HFF-Myc (cell line): ENCODE results near the gene IFI27.

Experiments used
- DNase-seq: peaks from one replicate; pipeline ENCODE4 v3.0.0-alpha.2; 2011; ENCODE audit warnings: low read depth; ENCODE audit errors: extremely low read depth
- H3K4me3 ChIP-seq: replicated peaks from 2 replicates; pipeline ENCODE4 v1.5.1; 2011; ENCODE audit warnings: low read depth, mild to moderate bottlenecking, control low read depth, low read length
- CTCF ChIP-seq: IDR thresholded peaks from 2 replicates; pipeline ENCODE4 v1.5.1; 2012; ENCODE audit warnings: mild to moderate bottlenecking, low read depth, low read length, control low read depth; ENCODE audit errors: missing control alignments

The IFI27 gene

GRCh38 chr14:94077823-94078222 is 32.7 kb upstream of the IFI27 start:
- peak overlapping the region; percentile 98 for H3K4me3 ChIP-seq
- TF ChIP-seq CTCF, result no peak
- no peak for DNase-seq

- TF ChIP-seq CTCF, result no peak
- peak; percentile 9 for DNase-seq
Measured at GRCh38 chr14:94079891-94080620, 30.5 kb upstream of the IFI27 start.

GRCh38 chr14:94080621-94081385 is 29.7 kb upstream of the IFI27 start, which contains the start of the genes DDX24 and IFI27L1:
DDX24 (minus strand) TSS chr14:94081202; CDS start chr14:94079742, 1,460 bp downstream.
IFI27L1 (plus strand) TSS chr14:94081310; CDS start chr14:94096938, 15,628 bp downstream.
- TF ChIP-seq CTCF, result no peak
- DNase-seq, result peak; percentile 76
- H3K4me3 ChIP-seq, result peak within 1 kb of the TSS; percentile 98

More at GRCh38 chr14:94079891-94080620, 30.5 kb upstream of the IFI27 start:
- H3K4me3 ChIP-seq, result peak overlapping the region; percentile 98

- peak overlapping the region; percentile 98 for H3K4me3 ChIP-seq
- DNase-seq, result no peak
- TF ChIP-seq CTCF, result no peak
Measured at GRCh38 chr14:94081386-94081820, 29.1 kb upstream of the IFI27 start.

- no peak for DNase-seq
- no peak overlapping the region for H3K4me3 ChIP-seq
- TF ChIP-seq CTCF, result no peak
Measured at GRCh38 chr14:94087891-94088290, 22.6 kb upstream of the IFI27 start.

- DNase-seq, result no peak
- H3K4me3 ChIP-seq, result no peak overlapping the region
- TF ChIP-seq CTCF, result no peak
Measured at GRCh38 chr14:94088516-94088915, 22.0 kb upstream of the IFI27 start.
